Calu3 (cell line): ENCODE measurements around the gene CACNA1H. TPM values are rescaled to one million over a fixed set of nuclear protein-coding genes. Genes with fewer than 3 reads are reported as not detected.

Experiments used
- BruUV-seq: library from RNA; stranded (reverse); fragments of 400-500 nt; replicated peaks from 2 replicates; lab custom pipeline; 2021; lab: Mats Ljungman, UMichigan
- CTCF ChIA-PET: fragments of 300-600 bp; sonication (Branson Sonifier 250); formaldehyde crosslinking; loops from one replicate; lab custom pipeline; 2022; ENCODE audit warnings: antibody characterized with exemption; lab: Charles Lee
- DNase-seq: peaks from one replicate; pipeline ENCODE4 v3.0.0; 2022
- H3K27ac Mint-ChIP-seq: one replicate; pipeline ENCODE4 v1.8.0; 2022; ENCODE audit warnings: mixed read lengths; ENCODE audit not compliant: unreplicated experiment
- H3K27me3 Mint-ChIP-seq: one replicate; pipeline ENCODE4 v1.8.0; 2022; ENCODE audit warnings: mixed read lengths; ENCODE audit not compliant: unreplicated experiment
- H3K36me3 Mint-ChIP-seq: one replicate; pipeline ENCODE4 v1.8.0; 2022; ENCODE audit warnings: mild to moderate bottlenecking, moderate library complexity, mixed read lengths; ENCODE audit not compliant: insufficient read depth, unreplicated experiment
- H3K4me1 Mint-ChIP-seq: one replicate; pipeline ENCODE4 v1.8.0; 2022; ENCODE audit warnings: mild to moderate bottlenecking, low read depth, mixed read lengths; ENCODE audit not compliant: unreplicated experiment
- H3K4me3 Mint-ChIP-seq: one replicate; pipeline ENCODE4 v1.8.0; 2022; ENCODE audit warnings: mild to moderate bottlenecking, low read depth, moderate library complexity, mixed read lengths; ENCODE audit not compliant: unreplicated experiment
- H3K9me3 Mint-ChIP-seq: one replicate; pipeline ENCODE4 v1.8.0; 2022; ENCODE audit warnings: low read depth, mixed read lengths; ENCODE audit not compliant: unreplicated experiment
- intact Hi-C: fragments of 100-400 bp; cut with micrococcal nuclease; formaldehyde crosslinking; loops from one replicate; pipeline ENCODE4 v1.10.0; 2022; ENCODE audit not compliant: unreplicated experiment
- total RNA-seq: library from RNA; stranded (reverse); gene quantifications from 2 replicates; pipeline ENCODE4 v1.2.3, GENCODE V29; 2022
- TF ChIP-seq, protein P1 (sequence below): fragments of 200-600 bp; IDR thresholded peaks from one replicate; pipeline ENCODE4 v1.8.0; 2022; ENCODE audit warnings: antibody characterized with exemption; ENCODE audit not compliant: unreplicated experiment

The CACNA1H gene
- total RNA-seq, 1 experiment from 2014 or later: not detected

DNA sequence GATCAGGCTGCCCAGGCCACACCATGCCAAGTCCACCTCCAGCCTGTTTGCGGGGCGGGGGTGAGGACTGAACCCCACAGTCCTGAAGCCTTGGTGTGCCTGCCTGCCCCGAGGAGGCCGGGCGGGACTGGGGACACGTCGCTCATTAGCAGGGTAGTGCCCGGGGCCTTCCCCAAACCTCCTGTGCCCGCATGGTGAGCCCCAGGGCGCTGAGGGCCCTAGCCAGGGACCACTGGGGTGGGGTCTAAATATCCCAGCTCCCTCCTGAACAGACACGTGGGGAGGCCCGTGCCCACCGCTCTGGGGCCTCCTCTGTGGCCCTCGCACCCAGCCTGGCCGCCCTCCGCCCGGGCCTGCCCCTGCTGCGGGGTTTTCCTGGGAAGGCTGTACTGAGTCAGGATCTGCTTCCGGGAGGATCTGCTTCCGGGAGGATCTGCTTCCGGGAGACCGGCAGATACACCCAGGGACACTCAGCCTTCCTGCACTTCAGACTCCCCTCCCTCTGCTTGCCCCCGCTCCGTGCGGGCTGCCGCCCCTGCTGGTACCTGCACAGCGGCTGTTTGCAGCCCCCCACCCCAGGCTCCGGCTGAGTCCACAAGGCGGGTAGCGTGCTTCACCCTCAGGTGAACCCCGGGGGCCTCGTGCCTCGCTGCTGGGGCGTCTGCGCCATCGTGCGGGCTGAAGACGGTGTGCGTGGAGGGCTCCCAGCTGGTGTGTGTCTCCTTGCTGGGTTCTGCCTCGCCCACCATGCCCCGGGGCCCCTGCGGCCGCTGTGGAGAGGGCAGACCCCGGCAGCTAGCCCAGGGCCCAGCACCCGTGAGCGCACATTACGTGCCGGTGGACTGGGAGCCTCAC is 23.6 kb upstream of the CACNA1H start:
- BruUV-seq: no TSS peak
- Mint-ChIP-seq H3K27me3 (peaks cover 66% of the 10 kb centered on the region), H3K4me1 (peaks cover 10% of the 10 kb centered on the region), H3K36me3 (no peaks in the 10 kb centered on the region), H3K4me3 (no peak overlapping the region), H3K27ac (no peak overlapping the region), H3K9me3 (no peaks in the 10 kb centered on the region)
- TF ChIP-seq, protein P1, sequence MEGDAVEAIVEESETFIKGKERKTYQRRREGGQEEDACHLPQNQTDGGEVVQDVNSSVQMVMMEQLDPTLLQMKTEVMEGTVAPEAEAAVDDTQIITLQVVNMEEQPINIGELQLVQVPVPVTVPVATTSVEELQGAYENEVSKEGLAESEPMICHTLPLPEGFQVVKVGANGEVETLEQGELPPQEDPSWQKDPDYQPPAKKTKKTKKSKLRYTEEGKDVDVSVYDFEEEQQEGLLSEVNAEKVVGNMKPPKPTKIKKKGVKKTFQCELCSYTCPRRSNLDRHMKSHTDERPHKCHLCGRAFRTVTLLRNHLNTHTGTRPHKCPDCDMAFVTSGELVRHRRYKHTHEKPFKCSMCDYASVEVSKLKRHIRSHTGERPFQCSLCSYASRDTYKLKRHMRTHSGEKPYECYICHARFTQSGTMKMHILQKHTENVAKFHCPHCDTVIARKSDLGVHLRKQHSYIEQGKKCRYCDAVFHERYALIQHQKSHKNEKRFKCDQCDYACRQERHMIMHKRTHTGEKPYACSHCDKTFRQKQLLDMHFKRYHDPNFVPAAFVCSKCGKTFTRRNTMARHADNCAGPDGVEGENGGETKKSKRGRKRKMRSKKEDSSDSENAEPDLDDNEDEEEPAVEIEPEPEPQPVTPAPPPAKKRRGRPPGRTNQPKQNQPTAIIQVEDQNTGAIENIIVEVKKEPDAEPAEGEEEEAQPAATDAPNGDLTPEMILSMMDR: no peak
- DNase-seq: no peak
- intact Hi-C loops: no loop called here
- CTCF ChIA-PET: no interaction called here

DNA sequence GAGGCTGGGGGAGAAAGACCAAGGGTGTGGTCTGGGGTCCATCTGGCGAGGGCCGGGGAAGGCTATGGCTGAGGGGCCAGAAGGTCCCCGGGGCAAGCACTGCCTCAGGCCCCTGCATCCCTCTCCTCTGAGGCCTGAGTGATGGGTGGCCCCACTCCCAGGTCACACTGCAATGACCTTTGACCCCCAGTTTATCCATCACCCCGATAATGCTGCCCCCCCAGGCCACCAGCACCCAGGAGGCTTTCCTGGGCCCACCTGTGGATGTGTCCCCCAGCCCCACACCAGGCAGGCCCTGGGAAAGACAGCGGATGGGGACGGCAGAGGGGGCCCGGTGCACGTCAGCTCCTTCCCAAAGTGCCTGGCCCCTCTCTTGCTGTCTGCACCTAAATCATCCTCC is 22.5 kb upstream of the CACNA1H start:
- no TSS peak for BruUV-seq
- peaks cover 75% of the 10 kb centered on the region for H3K27me3 Mint-ChIP-seq
- no peak for DNase-seq
- H3K27ac Mint-ChIP-seq: no peak overlapping the region
- no peaks in the 10 kb centered on the region for H3K9me3 Mint-ChIP-seq
- no peak overlapping the region for H3K4me3 Mint-ChIP-seq
- no peaks in the 10 kb centered on the region for H3K36me3 Mint-ChIP-seq
- peaks cover 15% of the 10 kb centered on the region for H3K4me1 Mint-ChIP-seq
- intact Hi-C loops: no loop called here
- CTCF ChIA-PET: no interaction called here
- TF ChIP-seq, protein P1: no peak

DNA sequence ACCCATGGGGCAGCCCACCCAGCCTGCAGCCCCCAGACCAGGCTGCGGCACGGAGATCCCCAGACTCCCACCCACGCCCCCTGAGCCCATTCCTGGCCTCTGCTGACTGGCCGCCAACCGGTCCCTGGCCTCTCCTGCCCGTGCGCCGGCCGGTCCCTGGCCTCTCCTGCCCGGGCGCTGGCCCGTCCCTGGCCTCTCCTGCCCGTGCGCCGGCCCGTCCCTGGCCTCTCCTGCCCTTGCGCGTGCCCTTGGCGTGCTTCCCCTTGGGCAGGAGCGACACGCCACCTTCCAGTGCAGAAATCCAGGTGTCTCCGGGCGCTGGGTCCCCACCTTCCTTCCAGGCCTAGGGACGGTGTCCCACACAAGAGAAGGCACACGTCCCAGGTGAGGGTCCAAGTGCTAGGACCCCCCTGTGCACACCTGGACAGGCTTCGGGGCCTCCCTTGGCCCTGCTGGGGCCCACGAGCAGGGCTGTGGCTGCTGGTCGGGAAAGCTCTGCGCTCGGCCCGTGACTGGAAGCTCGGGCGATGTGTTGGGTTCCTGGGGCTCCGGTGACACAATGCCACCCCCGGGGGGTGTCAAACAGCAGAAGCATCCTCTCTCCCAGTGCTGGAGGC is 21.4 kb upstream of the CACNA1H start:
- no peak for DNase-seq
- TF ChIP-seq, protein P1: no peak
- no peaks in the 10 kb centered on the region for H3K36me3 Mint-ChIP-seq
- H3K27ac Mint-ChIP-seq: no peak overlapping the region
- H3K27me3 Mint-ChIP-seq: peaks cover 75% of the 10 kb centered on the region
- BruUV-seq: no TSS peak
- no peak overlapping the region for H3K4me3 Mint-ChIP-seq
- intact Hi-C loops: no loop called here
- peaks cover 24% of the 10 kb centered on the region for H3K4me1 Mint-ChIP-seq
- no peaks in the 10 kb centered on the region for H3K9me3 Mint-ChIP-seq
- CTCF ChIA-PET: no interaction called here

DNA sequence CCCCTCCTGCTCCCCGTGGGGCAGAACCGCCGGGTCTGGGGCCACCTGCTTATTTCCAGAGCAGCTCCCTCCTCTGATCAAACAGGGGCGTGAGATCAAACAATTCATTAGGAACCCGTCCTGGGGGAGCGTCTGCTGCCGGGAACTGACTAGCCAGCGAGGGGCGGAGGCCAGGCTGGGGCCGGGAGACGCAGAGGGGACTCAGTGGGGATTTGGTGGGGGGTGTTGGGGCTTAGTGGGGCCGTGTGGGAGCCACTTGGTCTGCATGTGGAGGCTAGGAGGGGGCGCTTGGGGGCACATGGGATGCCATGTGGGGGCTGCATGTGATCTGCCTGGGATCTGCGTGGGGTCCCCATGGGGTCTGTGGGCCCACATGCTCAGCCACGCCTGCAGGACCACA is 20.5 kb upstream of the CACNA1H start:
- H3K27ac Mint-ChIP-seq: no peak overlapping the region
- no peaks in the 10 kb centered on the region for H3K36me3 Mint-ChIP-seq
- peaks cover 75% of the 10 kb centered on the region for H3K27me3 Mint-ChIP-seq
- CTCF ChIA-PET: interaction anchor here (1.3 kb wide), 1 partner anchor 50 kb away, joined by 4 read pairs; no protein-coding TSS in a partner anchor
- H3K4me3 Mint-ChIP-seq: no peak overlapping the region
- TF ChIP-seq, protein P1: no peak
- H3K9me3 Mint-ChIP-seq: no peaks in the 10 kb centered on the region
- BruUV-seq: no TSS peak
- H3K4me1 Mint-ChIP-seq: peaks cover 28% of the 10 kb centered on the region
- no peak for DNase-seq
- intact Hi-C loops: no loop called here
